HepG2 (cell line): ENCODE results near the gene HSPA13. TPM values are rescaled to one million over a fixed set of nuclear protein-coding genes. Genes with fewer than 3 reads are reported as not detected.

Source experiments
- ASH2L ChIP-seq: fragments of 300-600, 200-600 bp; sonication (generic); IDR thresholded peaks from 2 replicates; pipeline ENCODE4 v1.7.0; 2017; ENCODE audit warnings: low read depth, mild to moderate bottlenecking, moderate library complexity, mixed read lengths, low read length; ENCODE audit not compliant: insufficient read length
- CENPX ChIP-seq: sonication (generic); formaldehyde crosslinking; IDR thresholded peaks from 2 replicates; pipeline ENCODE4 v1.9.0; 2021; ENCODE audit warnings: mild to moderate bottlenecking, missing genetic modification reagents, moderate library complexity
- EHMT2 ChIP-seq: fragments of 200-600 bp; sonication (generic); IDR thresholded peaks from 2 replicates; pipeline ENCODE4 v1.7.0; 2017; ENCODE audit warnings: antibody characterized with exemption, low read depth, low read length, borderline replicate concordance
- FOXA1 ChIP-seq, 2 experiments: fragments of 450-650 bp in 1 of 2; sonication (generic) in 1 of 2; formaldehyde crosslinking in 1 of 2; IDR thresholded peaks; 2 replicates each; pipeline versions ENCODE4 v1.4.0 to v1.6.1; 2016 to 2020; ENCODE audit warnings: missing genetic modification reagents in 1 of 2
- KLF12 ChIP-seq: sonication (generic); formaldehyde crosslinking; IDR thresholded peaks from 2 replicates; pipeline ENCODE4 v1.4.0; 2020; ENCODE audit warnings: missing genetic modification reagents, borderline replicate concordance
- KLF6 ChIP-seq: IDR thresholded peaks from 2 replicates; pipeline ENCODE4 v1.8.0; 2016; ENCODE audit warnings: missing biosample characterization, missing genetic modification reagents
- NFATC3 ChIP-seq: sonication (generic); formaldehyde crosslinking; IDR thresholded peaks from 2 replicates; pipeline ENCODE4 v1.5.1; 2020; ENCODE audit warnings: mild to moderate bottlenecking, missing genetic modification reagents
- NFKBIZ ChIP-seq: IDR thresholded peaks from 2 replicates; pipeline ENCODE4 v1.6.1; 2018; ENCODE audit warnings: missing genetic modification reagents, missing compliant biosample characterization
- NR2F2 ChIP-seq: IDR thresholded peaks from 2 replicates; pipeline ENCODE4 v1.6.1; 2012; ENCODE audit warnings: low read depth, inconsistent platforms, borderline replicate concordance
- NRL ChIP-seq: sonication (generic); formaldehyde crosslinking; IDR thresholded peaks from 2 replicates; pipeline ENCODE4 v1.5.0; 2020; ENCODE audit warnings: missing genetic modification reagents, mild to moderate bottlenecking, moderate library complexity, borderline replicate concordance
- PHF8 ChIP-seq: sonication (generic); formaldehyde crosslinking; IDR thresholded peaks from 2 replicates; pipeline ENCODE4 v1.5.0; 2020; ENCODE audit warnings: missing genetic modification reagents
- SIN3A ChIP-seq: IDR thresholded peaks from 2 replicates; pipeline ENCODE4 v1.6.1; 2011; ENCODE audit warnings: low read depth, mild to moderate bottlenecking, control low read depth, low read length, borderline replicate concordance
- TEAD3 ChIP-seq: optimal IDR thresholded peaks from 2 replicates; pipeline ENCODE3; 2016; ENCODE audit warnings: borderline replicate concordance
- ZFP36 ChIP-seq: fragments of 150-350 bp; IDR thresholded peaks from 2 replicates; pipeline ENCODE4 v1.6.1; 2018; ENCODE audit warnings: borderline replicate concordance, low read length, low read depth; ENCODE audit not compliant: partially characterized antibody
- ZFP36L1 ChIP-seq: sonication (generic); formaldehyde crosslinking; IDR thresholded peaks from 2 replicates; pipeline ENCODE4 v1.8.0; 2022; ENCODE audit warnings: mild to moderate bottlenecking, missing genetic modification reagents, moderate library complexity
- ZNF543 ChIP-seq: sonication (generic); formaldehyde crosslinking; IDR thresholded peaks from 2 replicates; pipeline ENCODE4 v1.4.0; 2020; ENCODE audit warnings: mild to moderate bottlenecking, missing genetic modification reagents
- ZNF564 ChIP-seq: sonication (generic); formaldehyde crosslinking; IDR thresholded peaks from 2 replicates; pipeline ENCODE4 v1.8.1; 2023; ENCODE audit warnings: mild to moderate bottlenecking, missing genetic modification reagents
- polyA plus RNA-seq, 8 experiments: library from polyadenylated mRNA; depleted of rRNA in 3 of 8; stranded (reverse) in 7 of 8; unstranded in 1 of 8; fragments of >200 nt; fragmentation: Illumina TruSeq in 4 of 8; extraction: Trizol in 4 of 8; gene quantifications; 2 replicates each; pipeline versions ENCODE4 v1.2.1 to v1.2.3, GENCODE V29; 2011 to 2016; ENCODE audit warnings: low read depth in 4 of 8, missing spikeins in 1 of 8, mixed read lengths in 1 of 8; ENCODE audit not compliant: insufficient read depth in 1 of 8
- total RNA-seq, 5 experiments: library from RNA; depleted of rRNA; stranded (reverse); fragments of >200 nt; fragmentation: Illumina TruSeq; extraction: Trizol; gene quantifications; 2 replicates each; pipeline ENCODE4 v1.2.3, GENCODE V29; 2016; ENCODE audit warnings: low read depth in 1 of 5
- TF ChIP-seq, protein P1 (sequence below): sonication (generic); formaldehyde crosslinking; conservative IDR thresholded peaks from 2 replicates; pipeline ENCODE4 v1.4.0; 2020; ENCODE audit warnings: mild to moderate bottlenecking, missing genetic modification reagents, moderate library complexity
- TF ChIP-seq, protein P2 (sequence below): IDR thresholded peaks from 2 replicates; pipeline ENCODE4 v1.6.1; 2016
- TF ChIP-seq, protein P3 (sequence below): sonication (generic); formaldehyde crosslinking; IDR thresholded peaks from 2 replicates; pipeline ENCODE4 v1.5.0; 2020; ENCODE audit warnings: mild to moderate bottlenecking, low read depth, missing genetic modification reagents, borderline replicate concordance
- TF ChIP-seq, protein P4 (sequence below): sonication (generic); formaldehyde crosslinking; conservative IDR thresholded peaks from 2 replicates; pipeline ENCODE4 v1.8.1; 2023; ENCODE audit warnings: missing genetic modification reagents
- TF ChIP-seq, protein P5 (sequence below): sonication (generic); formaldehyde crosslinking; IDR thresholded peaks from 2 replicates; pipeline ENCODE4 v1.5.0; 2020; ENCODE audit warnings: mild to moderate bottlenecking, missing genetic modification reagents

The HSPA13 gene
- total and polyA plus RNA-seq, 2 of the 13 experiments (the other 11 are each of a cell fraction or from before 2014, with no cell fraction given): 21.2 to 28.4 TPM

DNA sequence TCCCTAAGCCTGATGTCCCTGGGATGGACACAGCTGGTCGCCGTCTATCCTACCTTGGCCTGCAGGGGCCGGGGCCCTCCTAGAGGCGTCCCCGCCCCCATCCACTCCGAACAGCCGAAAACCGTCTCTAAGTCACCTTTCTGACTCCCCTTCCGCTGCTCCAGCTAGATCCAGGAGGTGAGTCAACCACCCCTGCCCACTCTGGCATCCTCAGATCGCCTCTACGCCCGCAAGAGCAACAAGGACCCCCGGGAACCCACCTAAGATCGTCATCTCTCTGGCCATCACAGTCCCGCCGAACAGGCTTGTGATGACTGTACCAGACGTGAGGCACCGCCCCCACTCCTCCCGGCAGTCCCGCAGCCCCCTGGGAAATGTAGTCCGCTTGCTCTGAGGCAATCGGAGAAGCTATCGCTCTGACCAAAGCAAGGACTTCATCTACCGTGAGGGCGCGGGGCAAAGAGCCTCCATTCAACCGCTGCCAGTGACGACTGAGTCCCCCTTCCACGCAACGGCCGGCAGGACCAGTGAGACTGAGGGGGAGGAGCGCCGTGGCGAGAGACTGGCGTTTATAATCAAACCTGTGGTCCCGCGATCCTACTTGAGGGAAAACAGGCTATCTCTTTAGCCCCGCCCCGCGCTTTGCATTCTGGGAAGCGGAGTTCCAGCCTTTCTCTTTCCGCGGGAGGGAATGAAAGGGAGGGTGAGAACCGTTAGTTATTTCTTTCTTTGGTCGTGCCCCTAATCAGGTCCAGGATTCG, at the start of gene HSPA13 (continued):
- TF ChIP-seq, protein P1, sequence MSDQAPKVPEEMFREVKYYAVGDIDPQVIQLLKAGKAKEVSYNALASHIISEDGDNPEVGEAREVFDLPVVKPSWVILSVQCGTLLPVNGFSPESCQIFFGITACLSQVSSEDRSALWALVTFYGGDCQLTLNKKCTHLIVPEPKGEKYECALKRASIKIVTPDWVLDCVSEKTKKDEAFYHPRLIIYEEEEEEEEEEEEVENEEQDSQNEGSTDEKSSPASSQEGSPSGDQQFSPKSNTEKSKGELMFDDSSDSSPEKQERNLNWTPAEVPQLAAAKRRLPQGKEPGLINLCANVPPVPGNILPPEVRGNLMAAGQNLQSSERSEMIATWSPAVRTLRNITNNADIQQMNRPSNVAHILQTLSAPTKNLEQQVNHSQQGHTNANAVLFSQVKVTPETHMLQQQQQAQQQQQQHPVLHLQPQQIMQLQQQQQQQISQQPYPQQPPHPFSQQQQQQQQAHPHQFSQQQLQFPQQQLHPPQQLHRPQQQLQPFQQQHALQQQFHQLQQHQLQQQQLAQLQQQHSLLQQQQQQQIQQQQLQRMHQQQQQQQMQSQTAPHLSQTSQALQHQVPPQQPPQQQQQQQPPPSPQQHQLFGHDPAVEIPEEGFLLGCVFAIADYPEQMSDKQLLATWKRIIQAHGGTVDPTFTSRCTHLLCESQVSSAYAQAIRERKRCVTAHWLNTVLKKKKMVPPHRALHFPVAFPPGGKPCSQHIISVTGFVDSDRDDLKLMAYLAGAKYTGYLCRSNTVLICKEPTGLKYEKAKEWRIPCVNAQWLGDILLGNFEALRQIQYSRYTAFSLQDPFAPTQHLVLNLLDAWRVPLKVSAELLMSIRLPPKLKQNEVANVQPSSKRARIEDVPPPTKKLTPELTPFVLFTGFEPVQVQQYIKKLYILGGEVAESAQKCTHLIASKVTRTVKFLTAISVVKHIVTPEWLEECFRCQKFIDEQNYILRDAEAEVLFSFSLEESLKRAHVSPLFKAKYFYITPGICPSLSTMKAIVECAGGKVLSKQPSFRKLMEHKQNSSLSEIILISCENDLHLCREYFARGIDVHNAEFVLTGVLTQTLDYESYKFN (CRISPR knock-in tag): no peak
- TF ChIP-seq ZNF564 (CRISPR knock-in tag) (no peak), SIN3A (peak; percentile 79; the same call in 1 of the 2 replicates), ASH2L (peak; percentile 38), EHMT2 (no peak), FOXA1 (IDR thresholded peaks at IDR 0.05) (no peak), FOXA1 (CRISPR knock-in tag; IDR thresholded peaks at IDR 0.05) (no peak), KLF6 (CRISPR knock-in tag) (0 out of 2 replicates have a peak, but pooled peaks have one; percentile 38), TEAD3 (no peak), NFATC3 (no peak), NR2F2 (no peak), KLF12 (CRISPR knock-in tag) (no peak), ZNF543 (CRISPR knock-in tag) (no peak), CENPX (CRISPR knock-in tag) (no peak), NFKBIZ (CRISPR knock-in tag) (no peak), NRL (CRISPR knock-in tag) (no peak), ZFP36L1 (CRISPR knock-in tag) (no peak), ZFP36 (no peak), PHF8 (CRISPR knock-in tag) (peak; percentile 86)
- TF ChIP-seq, protein P2, sequence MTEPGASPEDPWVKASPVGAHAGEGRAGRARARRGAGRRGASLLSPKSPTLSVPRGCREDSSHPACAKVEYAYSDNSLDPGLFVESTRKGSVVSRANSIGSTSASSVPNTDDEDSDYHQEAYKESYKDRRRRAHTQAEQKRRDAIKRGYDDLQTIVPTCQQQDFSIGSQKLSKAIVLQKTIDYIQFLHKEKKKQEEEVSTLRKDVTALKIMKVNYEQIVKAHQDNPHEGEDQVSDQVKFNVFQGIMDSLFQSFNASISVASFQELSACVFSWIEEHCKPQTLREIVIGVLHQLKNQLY (CRISPR knock-in tag): no peak
- TF ChIP-seq, protein P3, sequence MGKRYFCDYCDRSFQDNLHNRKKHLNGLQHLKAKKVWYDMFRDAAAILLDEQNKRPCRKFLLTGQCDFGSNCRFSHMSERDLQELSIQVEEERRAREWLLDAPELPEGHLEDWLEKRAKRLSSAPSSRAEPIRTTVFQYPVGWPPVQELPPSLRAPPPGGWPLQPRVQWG (CRISPR knock-in tag): no peak
- TF ChIP-seq, protein P4, sequence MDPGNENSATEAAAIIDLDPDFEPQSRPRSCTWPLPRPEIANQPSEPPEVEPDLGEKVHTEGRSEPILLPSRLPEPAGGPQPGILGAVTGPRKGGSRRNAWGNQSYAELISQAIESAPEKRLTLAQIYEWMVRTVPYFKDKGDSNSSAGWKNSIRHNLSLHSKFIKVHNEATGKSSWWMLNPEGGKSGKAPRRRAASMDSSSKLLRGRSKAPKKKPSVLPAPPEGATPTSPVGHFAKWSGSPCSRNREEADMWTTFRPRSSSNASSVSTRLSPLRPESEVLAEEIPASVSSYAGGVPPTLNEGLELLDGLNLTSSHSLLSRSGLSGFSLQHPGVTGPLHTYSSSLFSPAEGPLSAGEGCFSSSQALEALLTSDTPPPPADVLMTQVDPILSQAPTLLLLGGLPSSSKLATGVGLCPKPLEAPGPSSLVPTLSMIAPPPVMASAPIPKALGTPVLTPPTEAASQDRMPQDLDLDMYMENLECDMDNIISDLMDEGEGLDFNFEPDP (CRISPR knock-in tag): no peak
- TF ChIP-seq, protein P5, sequence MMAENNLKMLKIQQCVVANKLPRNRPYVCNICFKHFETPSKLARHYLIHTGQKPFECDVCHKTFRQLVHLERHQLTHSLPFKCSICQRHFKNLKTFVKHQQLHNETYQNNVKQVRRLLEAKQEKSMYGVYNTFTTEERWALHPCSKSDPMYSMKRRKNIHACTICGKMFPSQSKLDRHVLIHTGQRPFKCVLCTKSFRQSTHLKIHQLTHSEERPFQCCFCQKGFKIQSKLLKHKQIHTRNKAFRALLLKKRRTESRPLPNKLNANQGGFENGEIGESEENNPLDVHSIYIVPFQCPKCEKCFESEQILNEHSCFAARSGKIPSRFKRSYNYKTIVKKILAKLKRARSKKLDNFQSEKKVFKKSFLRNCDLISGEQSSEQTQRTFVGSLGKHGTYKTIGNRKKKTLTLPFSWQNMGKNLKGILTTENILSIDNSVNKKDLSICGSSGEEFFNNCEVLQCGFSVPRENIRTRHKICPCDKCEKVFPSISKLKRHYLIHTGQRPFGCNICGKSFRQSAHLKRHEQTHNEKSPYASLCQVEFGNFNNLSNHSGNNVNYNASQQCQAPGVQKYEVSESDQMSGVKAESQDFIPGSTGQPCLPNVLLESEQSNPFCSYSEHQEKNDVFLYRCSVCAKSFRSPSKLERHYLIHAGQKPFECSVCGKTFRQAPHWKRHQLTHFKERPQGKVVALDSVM: no peak
